ENCODE measurements around the gene SSR3.
A peak's percentile ranks its signal among the peaks of the same experiment; 100 is the strongest.

Gene SSR3

DNA sequence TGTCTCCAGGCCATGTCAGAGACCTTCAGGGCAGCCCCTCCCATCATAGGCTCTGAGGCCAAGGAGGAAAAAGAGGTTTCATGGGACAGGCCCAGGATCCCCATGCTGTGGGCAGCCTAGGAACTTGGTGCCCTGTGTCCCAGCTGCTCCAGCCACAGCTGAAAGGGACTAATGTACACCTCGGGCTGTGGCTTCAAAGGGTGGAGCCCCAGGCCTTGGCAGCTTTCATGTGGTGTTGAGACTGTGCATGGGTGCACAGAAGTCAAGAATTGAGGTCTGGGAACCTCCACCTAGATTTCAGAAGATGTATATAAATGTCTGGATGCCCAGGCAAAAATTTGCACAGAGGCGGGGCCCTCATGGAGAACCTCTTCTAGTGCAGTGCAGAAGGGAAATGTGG, 6.6 kb upstream of the SSR3 start:
- POLR2A ChIA-PET (ENCODE audit: low non-redundant PET), result no interaction called here
- CTCF ChIA-PET, result no interaction called here
- no peak overlapping the region for H3K27ac ChIP-seq
- TF ChIP-seq, protein P1, sequence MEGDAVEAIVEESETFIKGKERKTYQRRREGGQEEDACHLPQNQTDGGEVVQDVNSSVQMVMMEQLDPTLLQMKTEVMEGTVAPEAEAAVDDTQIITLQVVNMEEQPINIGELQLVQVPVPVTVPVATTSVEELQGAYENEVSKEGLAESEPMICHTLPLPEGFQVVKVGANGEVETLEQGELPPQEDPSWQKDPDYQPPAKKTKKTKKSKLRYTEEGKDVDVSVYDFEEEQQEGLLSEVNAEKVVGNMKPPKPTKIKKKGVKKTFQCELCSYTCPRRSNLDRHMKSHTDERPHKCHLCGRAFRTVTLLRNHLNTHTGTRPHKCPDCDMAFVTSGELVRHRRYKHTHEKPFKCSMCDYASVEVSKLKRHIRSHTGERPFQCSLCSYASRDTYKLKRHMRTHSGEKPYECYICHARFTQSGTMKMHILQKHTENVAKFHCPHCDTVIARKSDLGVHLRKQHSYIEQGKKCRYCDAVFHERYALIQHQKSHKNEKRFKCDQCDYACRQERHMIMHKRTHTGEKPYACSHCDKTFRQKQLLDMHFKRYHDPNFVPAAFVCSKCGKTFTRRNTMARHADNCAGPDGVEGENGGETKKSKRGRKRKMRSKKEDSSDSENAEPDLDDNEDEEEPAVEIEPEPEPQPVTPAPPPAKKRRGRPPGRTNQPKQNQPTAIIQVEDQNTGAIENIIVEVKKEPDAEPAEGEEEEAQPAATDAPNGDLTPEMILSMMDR (conservative IDR thresholded peaks at IDR 0.05; ENCODE audit: low read depth), result no peak
- DNase-seq (ENCODE audit: low spot score), result no peak

DNA sequence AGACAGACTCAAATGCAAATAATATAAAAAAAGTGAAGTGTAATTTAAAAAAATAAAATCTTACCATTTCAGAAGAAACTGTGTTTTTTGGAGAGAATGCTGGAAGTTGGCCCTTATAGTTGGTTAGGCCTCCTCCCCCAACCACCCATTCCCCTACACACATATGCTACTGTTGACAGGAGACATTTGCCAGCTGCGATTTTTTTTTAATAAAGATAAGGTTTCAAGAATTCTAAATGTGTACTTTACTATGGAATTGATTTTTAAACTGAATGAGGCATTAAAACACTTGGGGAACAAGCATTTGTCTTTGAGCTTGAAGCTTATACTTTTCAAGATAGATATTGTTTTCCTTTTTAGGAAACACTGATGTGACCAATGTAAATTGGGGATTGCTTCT, 4.4 kb upstream of the SSR3 start:
- no peak for DNase-seq (ENCODE audit: low spot score)
- no peak overlapping the region for H3K27ac ChIP-seq
- TF ChIP-seq, protein P1 (conservative IDR thresholded peaks at IDR 0.05; ENCODE audit: low read depth), result no peak
- POLR2A ChIA-PET (ENCODE audit: low non-redundant PET), result no interaction called here
- CTCF ChIA-PET, result interaction anchor here (0.7 kb wide), 1 partner anchor 689 kb away, joined by 3 read pairs; no protein-coding TSS in a partner anchor

DNA sequence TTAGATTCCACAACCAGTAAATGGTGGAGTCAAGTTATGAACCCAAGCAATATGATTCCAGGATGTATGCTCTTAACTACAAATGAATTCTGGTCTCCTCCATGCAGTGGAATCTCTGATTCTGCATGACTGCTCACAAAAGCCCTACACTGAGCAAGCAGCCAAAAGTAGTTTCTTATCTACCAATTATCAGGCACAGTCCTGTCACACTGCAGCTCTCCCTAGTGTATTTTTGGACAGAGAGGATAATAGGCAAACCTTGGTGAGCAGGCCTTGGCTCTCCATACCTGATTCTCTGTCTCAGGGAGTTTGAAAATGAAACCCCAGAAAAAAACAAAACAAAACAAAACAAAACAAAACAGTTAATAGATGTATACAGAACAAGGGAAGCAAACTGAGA, 3.5 kb upstream of the SSR3 start:
- H3K27ac ChIP-seq, result no peak overlapping the region
- POLR2A ChIA-PET (ENCODE audit: low non-redundant PET), result no interaction called here
- CTCF ChIA-PET, result interaction anchor here (0.5 to 0.6 kb wide), 2 partner anchors 87 to 193 kb away, joined by 3 to 5 read pairs; no protein-coding TSS in a partner anchor
- TF ChIP-seq, protein P1 (conservative IDR thresholded peaks at IDR 0.05; ENCODE audit: low read depth), result no peak
- DNase-seq (ENCODE audit: low spot score), result no peak

DNA sequence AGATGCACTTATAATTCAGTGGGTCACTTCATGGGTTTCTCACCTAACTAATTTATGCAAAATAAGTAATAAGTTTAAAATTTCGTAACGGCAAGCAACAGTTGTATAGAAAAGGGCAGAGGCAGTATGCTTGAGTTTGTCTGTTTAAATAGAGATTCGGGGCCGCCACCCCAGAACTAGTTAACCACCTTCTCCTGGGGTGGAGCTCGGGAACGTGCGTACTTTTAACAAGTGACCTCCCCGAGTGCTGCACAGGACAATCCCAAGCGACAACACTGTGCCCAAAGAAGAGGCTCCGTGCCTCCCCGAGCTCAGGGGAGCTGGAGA, 439 bp downstream of the SSR3 start:
- POLR2A ChIA-PET (ENCODE audit: low non-redundant PET), result interaction anchor here (0.8 kb wide), 2 partner anchors 121 to 620 kb away, joined by 3 read pairs; no protein-coding TSS in a partner anchor

DNA sequence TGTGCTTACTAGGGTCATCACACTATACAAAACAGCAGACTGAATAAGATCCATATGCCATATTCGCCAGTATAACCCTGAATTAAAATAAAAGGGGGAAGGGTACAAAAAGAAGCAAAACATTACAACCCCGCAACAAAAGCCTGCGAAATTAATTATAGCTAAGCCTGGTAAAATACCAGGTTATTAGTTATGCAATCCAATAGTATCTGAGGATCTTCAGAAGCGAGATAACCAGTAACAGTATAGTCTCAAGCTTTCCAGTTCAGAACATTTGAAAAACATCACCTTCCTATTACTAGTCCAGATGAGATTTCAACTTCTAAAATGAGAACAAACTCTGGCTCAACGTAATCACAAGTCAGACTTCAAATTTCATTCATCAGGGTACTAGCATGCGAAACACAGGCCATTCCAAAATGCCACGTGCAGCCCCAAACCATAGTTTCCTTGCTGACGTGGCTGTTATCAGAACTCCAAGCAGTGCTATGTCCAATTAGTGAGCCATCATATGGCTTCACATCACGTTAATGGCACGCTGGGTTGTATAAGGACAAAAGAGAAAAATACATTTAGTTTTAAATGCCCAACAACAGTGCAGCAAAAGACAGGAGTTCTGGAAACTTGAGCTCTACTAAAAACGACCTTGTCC, 1.1 kb downstream of the SSR3 start:
- no peak overlapping the region for H3K27ac ChIP-seq
- ChIA-PET CTCF (interaction anchor here (0.5 to 1.7 kb wide), 2 partner anchors 122 to 129 kb away, joined by 3 to 4 read pairs; no protein-coding TSS in a partner anchor), POLR2A (ENCODE audit: low non-redundant PET) (no interaction called here)
- no peak for DNase-seq (ENCODE audit: low spot score)
- TF ChIP-seq, protein P1 (conservative IDR thresholded peaks at IDR 0.05; ENCODE audit: low read depth), result no peak

More for the DNA sequence above, 439 bp downstream of the SSR3 start:
- CTCF ChIA-PET, result interaction anchor here (1.1 to 1.7 kb wide), 3 partner anchors 13 to 121 kb away, joined by 3 to 5 read pairs (median 3); no protein-coding TSS in a partner anchor
- H3K27ac ChIP-seq, result peak overlapping the region; percentile 81
- no peak for DNase-seq (ENCODE audit: low spot score)
- TF ChIP-seq, protein P1 (conservative IDR thresholded peaks at IDR 0.05; ENCODE audit: low read depth), result no peak

DNA sequence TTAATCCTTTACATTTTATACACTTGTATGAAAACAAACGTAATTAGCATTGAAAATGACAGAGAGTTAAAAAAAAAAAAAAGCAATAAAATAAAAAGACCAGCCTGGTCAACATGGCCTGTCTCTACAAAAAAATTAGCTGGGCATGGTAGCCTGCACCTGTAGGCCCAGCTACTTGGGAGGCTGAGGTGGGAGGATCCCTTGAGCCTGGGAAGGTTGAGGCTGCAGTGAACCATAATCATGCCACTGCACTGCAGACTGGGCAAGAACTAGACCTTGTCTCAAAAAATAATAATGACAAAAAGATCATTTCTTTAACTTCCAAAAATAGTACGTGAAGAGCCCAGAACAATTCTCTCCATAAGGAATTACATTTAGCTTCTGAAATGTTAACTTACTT, 1.9 kb downstream of the SSR3 start:
- ChIA-PET CTCF (interaction anchor here (0.5 kb wide), 1 partner anchor 130 kb away, joined by 4 read pairs; no protein-coding TSS in a partner anchor), POLR2A (ENCODE audit: low non-redundant PET) (no interaction called here)
- DNase-seq (ENCODE audit: low spot score), result no peak
- TF ChIP-seq, protein P1 (conservative IDR thresholded peaks at IDR 0.05; ENCODE audit: low read depth), result no peak
- H3K27ac ChIP-seq, result no peak overlapping the region
